Smooth muscle cell (in vitro differentiated cells): Measurements from ENCODE around the gene MTA3. TPM values are rescaled to one million over a fixed set of nuclear protein-coding genes. Genes with fewer than 3 reads are reported as not detected.

Experiments
- DNase-seq: peaks from one replicate; lab custom pipeline; 2025; ENCODE audit not compliant: unreplicated experiment; lab: John Stamatoyannopoulos, UW
- H2AFZ ChIP-seq: fragments of 200-600 bp; sonication (generic); 2 replicates; pipeline ENCODE4 v1.6.0; 2016; ENCODE audit warnings: antibody characterized with exemption, low read depth, mild to moderate bottlenecking
- H3F3A ChIP-seq: fragments of 200-600 bp; sonication (generic); 2 replicates; pipeline ENCODE4 v1.6.0; 2017; ENCODE audit warnings: antibody characterized with exemption, low read depth
- H3K27ac ChIP-seq: fragments of 200-600 bp; sonication (generic); 2 replicates; pipeline ENCODE4 v1.5.1; 2016; ENCODE audit warnings: low read depth, mild to moderate bottlenecking
- H3K27me3 ChIP-seq: fragments of 200-600 bp; sonication (generic); 2 replicates; pipeline ENCODE4 v1.6.1; 2016; ENCODE audit warnings: low read depth, mild to moderate bottlenecking
- H3K36me3 ChIP-seq: fragments of 200-600 bp; sonication (generic); 2 replicates; pipeline ENCODE4 v1.5.1; 2016; ENCODE audit warnings: low read depth
- H3K4me1 ChIP-seq: fragments of 200-600 bp; sonication (generic); 2 replicates; pipeline ENCODE4 v1.5.1; 2016; ENCODE audit warnings: low read depth
- H3K4me2 ChIP-seq: fragments of 200-600 bp; sonication (generic); 2 replicates; pipeline ENCODE4 v1.6.0; 2016; ENCODE audit warnings: mild to moderate bottlenecking
- H3K4me3 ChIP-seq: fragments of 200-600 bp; sonication (generic); 2 replicates; pipeline ENCODE4 v1.5.1; 2016; ENCODE audit warnings: mild to moderate bottlenecking
- H3K79me2 ChIP-seq: fragments of 200-600 bp; sonication (generic); 2 replicates; pipeline ENCODE4 v1.6.0; 2016; ENCODE audit warnings: low read depth, mild to moderate bottlenecking
- H3K9ac ChIP-seq: fragments of 200-600 bp; sonication (generic); 2 replicates; pipeline ENCODE4 v1.6.0; 2016; ENCODE audit warnings: low read depth
- H3K9me3 ChIP-seq: fragments of 200-600 bp; sonication (generic); replicated peaks from 2 replicates; pipeline ENCODE4 v1.5.1; 2016; ENCODE audit warnings: low read depth
- H4K20me1 ChIP-seq: fragments of 200-600 bp; sonication (generic); 2 replicates; pipeline ENCODE4 v1.6.0; 2016; ENCODE audit warnings: low read depth
- CTCF ChIP-seq: fragments of 200-600 bp; sonication (generic); IDR thresholded peaks from 2 replicates; pipeline ENCODE4 v1.5.1; 2017; ENCODE audit warnings: borderline replicate concordance, mild to moderate bottlenecking, antibody characterized with exemption; ENCODE audit not compliant: insufficient read depth, poor library complexity, severe bottlenecking
- WGBS: methylation state at CpG from one replicate; pipeline ENCODE4 v1.1.7; 2016; ENCODE audit warnings: low lambda C conversion rate; 5-methylcytosine and 5-hydroxymethylcytosine counted together
- polyA plus RNA-seq: library from polyadenylated mRNA; unstranded; fragments of >200 nt; fragmentation: Nextera tagmentation; extraction: Ambion mirVana; gene quantifications from 2 replicates; pipeline ENCODE4 v1.2.1, GENCODE V29; 2016
- total RNA-seq: library from RNA; depleted of rRNA; stranded (reverse); fragments of >200 nt; gene quantifications from 2 replicates; pipeline ENCODE4 v1.2.3, GENCODE V29; 2014

Gene MTA3
- total and polyA plus RNA-seq, 2 experiments from 2014 or later, result 27.5 to 29.8 TPM

GRCh38 chr2:42762155-42762554 lies 193.7 kb downstream of the MTA3 start:
- Histone ChIP-seq H3K9me3 (no peaks in the 10 kb centered on the region), H3K9ac (no peak overlapping the region), H3K27me3 (no peaks in the 10 kb centered on the region), H3K4me2 (no peak overlapping the region), H4K20me1 (no peaks in the 10 kb centered on the region), H2AFZ (no peak overlapping the region), H3K4me3 (no peak overlapping the region), H3K4me1 (no peaks in the 10 kb centered on the region), H3K79me2 (no peaks in the 10 kb centered on the region), H3K27ac (no peak overlapping the region), H3F3A (no peaks in the 10 kb centered on the region), H3K36me3 (no peaks in the 10 kb centered on the region)
- no peak for DNase-seq
- 91% methylated on average over 5 of the region's 5 CpGs for WGBS
- TF ChIP-seq CTCF, result no peak

GRCh38 chr2:42762823-42763804 lies 194.7 kb downstream of the MTA3 start:
- 97% methylated on average over 45 of the region's 45 CpGs for WGBS
- Histone ChIP-seq H3K27me3 (no peaks in the 10 kb centered on the region), H2AFZ (no peak overlapping the region)

GRCh38 chr2:42764096-42764495 lies 195.7 kb downstream of the MTA3 start, which contains the start of gene OXER1:
TSS of gene OXER1 (minus strand) at chr2:42764135. CDS start at chr2:42764062, 73 bp downstream.
- Histone ChIP-seq H3K27me3 (no peaks in the 10 kb centered on the region), H3K36me3 (no peaks in the 10 kb centered on the region), H3K4me1 (no peaks in the 10 kb centered on the region), H3K4me2 (no peak within 1 kb of the TSS), H3K9me3 (no peaks in the 10 kb centered on the region), H4K20me1 (no peaks in the 10 kb centered on the region), H3F3A (no peaks in the 10 kb centered on the region), H3K9ac (no peak within 1 kb of the TSS), H2AFZ (no peak within 1 kb of the TSS), H3K27ac (no peak within 1 kb of the TSS), H3K79me2 (no peaks in the 10 kb centered on the region), H3K4me3 (no peak within 1 kb of the TSS)
- DNase-seq, result no peak
- TF ChIP-seq CTCF, result no peak
- WGBS, result 86% methylated on average over 5 of the region's 5 CpGs

More at GRCh38 chr2:42762823-42763804, 194.7 kb downstream of the MTA3 start:
- DNase-seq, result no peak
- Histone ChIP-seq H3K4me1 (no peaks in the 10 kb centered on the region), H3K4me3 (no peak overlapping the region), H3K36me3 (no peaks in the 10 kb centered on the region), H4K20me1 (no peaks in the 10 kb centered on the region), H3K4me2 (no peak overlapping the region), H3K27ac (no peak overlapping the region), H3K9me3 (no peaks in the 10 kb centered on the region), H3F3A (no peaks in the 10 kb centered on the region), H3K9ac (no peak overlapping the region), H3K79me2 (no peaks in the 10 kb centered on the region)
- no peak for TF ChIP-seq CTCF
